SU-DHL-6 (cell line): ENCODE measurements around the gene ACER2.

Experiments used
- EZH2phosphoT487 ChIP-seq: fragments of 200-600 bp; sonication (generic), shearing (Covaris generic); conservative IDR thresholded peaks from 2 replicates; pipeline ENCODE4 v1.6.1; 2018; ENCODE audit warnings: mild to moderate bottlenecking, antibody characterized with exemption, low read length, moderate library complexity, mixed read lengths
- TF ChIP-seq, protein P1 (sequence below): fragments of 200-600 bp; sonication (generic); IDR thresholded peaks from one replicate; pipeline ENCODE4 v1.5.1; 2017; ENCODE audit warnings: antibody characterized with exemption, mild to moderate bottlenecking, low read length, moderate library complexity; ENCODE audit not compliant: insufficient read depth, poor library complexity, severe bottlenecking

DNA sequence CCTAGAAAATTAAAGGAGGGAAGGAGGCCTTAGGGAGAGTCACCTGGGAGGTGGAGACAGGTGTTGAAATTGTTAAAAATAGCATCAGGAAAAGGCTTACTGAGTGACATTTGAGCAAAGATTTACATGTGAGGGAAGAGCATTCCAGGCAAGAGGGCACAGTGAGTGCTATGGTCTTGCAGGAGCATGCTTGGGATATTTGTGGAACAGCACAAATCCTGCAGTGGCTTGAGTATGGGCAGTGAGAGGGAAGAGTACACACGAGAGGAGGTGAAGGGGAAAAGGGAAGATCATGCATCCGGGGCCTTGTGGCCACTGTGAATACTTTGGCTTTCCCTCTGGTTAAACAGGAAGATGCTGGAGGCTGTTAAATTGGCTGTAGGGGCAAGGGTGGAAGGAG is 36.6 kb downstream of the ACER2 start:
- TF ChIP-seq, protein P1, sequence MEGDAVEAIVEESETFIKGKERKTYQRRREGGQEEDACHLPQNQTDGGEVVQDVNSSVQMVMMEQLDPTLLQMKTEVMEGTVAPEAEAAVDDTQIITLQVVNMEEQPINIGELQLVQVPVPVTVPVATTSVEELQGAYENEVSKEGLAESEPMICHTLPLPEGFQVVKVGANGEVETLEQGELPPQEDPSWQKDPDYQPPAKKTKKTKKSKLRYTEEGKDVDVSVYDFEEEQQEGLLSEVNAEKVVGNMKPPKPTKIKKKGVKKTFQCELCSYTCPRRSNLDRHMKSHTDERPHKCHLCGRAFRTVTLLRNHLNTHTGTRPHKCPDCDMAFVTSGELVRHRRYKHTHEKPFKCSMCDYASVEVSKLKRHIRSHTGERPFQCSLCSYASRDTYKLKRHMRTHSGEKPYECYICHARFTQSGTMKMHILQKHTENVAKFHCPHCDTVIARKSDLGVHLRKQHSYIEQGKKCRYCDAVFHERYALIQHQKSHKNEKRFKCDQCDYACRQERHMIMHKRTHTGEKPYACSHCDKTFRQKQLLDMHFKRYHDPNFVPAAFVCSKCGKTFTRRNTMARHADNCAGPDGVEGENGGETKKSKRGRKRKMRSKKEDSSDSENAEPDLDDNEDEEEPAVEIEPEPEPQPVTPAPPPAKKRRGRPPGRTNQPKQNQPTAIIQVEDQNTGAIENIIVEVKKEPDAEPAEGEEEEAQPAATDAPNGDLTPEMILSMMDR = no peak
- no peak for TF ChIP-seq EZH2phosphoT487
